ENCODE results near the gene MAN1C1. TPM values are rescaled to one million over a fixed set of nuclear protein-coding genes. Genes with fewer than 3 reads are reported as not detected.
A peak's percentile ranks its signal among the peaks of the same experiment; 100 is the strongest.

MAN1C1 gene
- total and polyA plus RNA-seq, 10 of the 15 experiments (the other 5 are each of a cell fraction or from before 2014, with no cell fraction given): 0.12 to 0.56 (median 0.22) TPM; not detected in 3

- TF ChIP-seq CEBPZ (IDR thresholded peaks at IDR 0.05; ENCODE audit: low read depth, low read length) (no peak), PKNOX1 (IDR thresholded peaks at IDR 0.05) (no peak), NR2C2 (IDR thresholded peaks at IDR 0.05; ENCODE audit: borderline replicate concordance, control insufficient read depth, insufficient read length, low read depth) (no peak), RELA (IDR thresholded peaks at IDR 0.05; ENCODE audit: borderline replicate concordance, partially characterized antibody) (no peak), PRDM15 (CRISPR knock-in tag; IDR thresholded peaks at IDR 0.05) (no peak), HDAC2 (IDR thresholded peaks at IDR 0.05) (no peak), DPF2 (IDR thresholded peaks at IDR 0.05) (0 out of 2 replicates have a peak, but pooled peaks have one; percentile 59), ZNF24 (IDR thresholded peaks at IDR 0.05) (no peak)
- TF ChIP-seq, protein P1, sequence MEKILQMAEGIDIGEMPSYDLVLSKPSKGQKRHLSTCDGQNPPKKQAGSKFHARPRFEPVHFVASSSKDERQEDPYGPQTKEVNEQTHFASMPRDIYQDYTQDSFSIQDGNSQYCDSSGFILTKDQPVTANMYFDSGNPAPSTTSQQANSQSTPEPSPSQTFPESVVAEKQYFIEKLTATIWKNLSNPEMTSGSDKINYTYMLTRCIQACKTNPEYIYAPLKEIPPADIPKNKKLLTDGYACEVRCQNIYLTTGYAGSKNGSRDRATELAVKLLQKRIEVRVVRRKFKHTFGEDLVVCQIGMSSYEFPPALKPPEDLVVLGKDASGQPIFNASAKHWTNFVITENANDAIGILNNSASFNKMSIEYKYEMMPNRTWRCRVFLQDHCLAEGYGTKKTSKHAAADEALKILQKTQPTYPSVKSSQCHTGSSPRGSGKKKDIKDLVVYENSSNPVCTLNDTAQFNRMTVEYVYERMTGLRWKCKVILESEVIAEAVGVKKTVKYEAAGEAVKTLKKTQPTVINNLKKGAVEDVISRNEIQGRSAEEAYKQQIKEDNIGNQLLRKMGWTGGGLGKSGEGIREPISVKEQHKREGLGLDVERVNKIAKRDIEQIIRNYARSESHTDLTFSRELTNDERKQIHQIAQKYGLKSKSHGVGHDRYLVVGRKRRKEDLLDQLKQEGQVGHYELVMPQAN (conservative IDR thresholded peaks at IDR 0.05): no peak
- TF ChIP-seq, protein P2, sequence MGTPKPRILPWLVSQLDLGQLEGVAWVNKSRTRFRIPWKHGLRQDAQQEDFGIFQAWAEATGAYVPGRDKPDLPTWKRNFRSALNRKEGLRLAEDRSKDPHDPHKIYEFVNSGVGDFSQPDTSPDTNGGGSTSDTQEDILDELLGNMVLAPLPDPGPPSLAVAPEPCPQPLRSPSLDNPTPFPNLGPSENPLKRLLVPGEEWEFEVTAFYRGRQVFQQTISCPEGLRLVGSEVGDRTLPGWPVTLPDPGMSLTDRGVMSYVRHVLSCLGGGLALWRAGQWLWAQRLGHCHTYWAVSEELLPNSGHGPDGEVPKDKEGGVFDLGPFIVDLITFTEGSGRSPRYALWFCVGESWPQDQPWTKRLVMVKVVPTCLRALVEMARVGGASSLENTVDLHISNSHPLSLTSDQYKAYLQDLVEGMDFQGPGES (IDR thresholded peaks at IDR 0.05): no peak
- TF ChIP-seq, protein P3, sequence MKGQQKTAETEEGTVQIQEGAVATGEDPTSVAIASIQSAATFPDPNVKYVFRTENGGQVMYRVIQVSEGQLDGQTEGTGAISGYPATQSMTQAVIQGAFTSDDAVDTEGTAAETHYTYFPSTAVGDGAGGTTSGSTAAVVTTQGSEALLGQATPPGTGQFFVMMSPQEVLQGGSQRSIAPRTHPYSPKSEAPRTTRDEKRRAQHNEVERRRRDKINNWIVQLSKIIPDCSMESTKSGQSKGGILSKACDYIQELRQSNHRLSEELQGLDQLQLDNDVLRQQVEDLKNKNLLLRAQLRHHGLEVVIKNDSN (IDR thresholded peaks at IDR 0.05; ENCODE audit: borderline replicate concordance, extremely low read length, insufficient read depth, low read depth, low read length): no peak
These were observed 192.8 kb downstream of the MAN1C1 start (continued) for GRCh38 chr1:25809283-25809926.

All from GM12878 (cell line).